Measurements from ENCODE around the gene ANKUB1.

Gene ANKUB1

DNA sequence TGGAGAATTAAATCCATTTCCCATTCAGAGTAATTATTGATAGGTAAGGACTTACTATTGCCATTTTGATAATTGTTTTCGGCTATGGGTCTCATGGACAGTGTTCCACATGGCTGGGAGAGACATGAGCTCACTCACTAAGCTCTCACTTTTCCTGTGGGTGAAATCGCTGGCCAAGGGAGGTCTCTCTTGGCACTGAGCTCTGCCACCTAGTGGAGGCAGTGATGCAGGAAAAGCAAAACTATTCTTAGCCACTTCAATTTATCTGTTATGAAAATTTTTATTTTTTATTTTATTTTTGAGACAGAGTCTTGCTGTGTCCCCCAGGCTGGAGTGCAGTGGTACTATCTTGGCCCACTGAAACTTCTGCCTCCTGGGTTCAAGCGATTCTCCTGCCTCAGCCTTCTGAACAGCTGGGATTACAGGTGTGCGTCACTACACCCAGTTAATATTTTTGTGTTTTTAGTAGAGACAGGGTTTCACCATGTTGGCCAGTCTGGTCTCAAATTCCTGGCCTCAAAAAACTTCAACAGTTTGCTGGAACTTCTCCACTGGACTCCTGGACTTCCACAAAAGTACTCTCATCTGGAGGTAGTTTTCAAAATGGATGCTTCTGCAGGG, 16.0 kb upstream of the ANKUB1 start:
- DNase-seq: peak; percentile 38

DNA sequence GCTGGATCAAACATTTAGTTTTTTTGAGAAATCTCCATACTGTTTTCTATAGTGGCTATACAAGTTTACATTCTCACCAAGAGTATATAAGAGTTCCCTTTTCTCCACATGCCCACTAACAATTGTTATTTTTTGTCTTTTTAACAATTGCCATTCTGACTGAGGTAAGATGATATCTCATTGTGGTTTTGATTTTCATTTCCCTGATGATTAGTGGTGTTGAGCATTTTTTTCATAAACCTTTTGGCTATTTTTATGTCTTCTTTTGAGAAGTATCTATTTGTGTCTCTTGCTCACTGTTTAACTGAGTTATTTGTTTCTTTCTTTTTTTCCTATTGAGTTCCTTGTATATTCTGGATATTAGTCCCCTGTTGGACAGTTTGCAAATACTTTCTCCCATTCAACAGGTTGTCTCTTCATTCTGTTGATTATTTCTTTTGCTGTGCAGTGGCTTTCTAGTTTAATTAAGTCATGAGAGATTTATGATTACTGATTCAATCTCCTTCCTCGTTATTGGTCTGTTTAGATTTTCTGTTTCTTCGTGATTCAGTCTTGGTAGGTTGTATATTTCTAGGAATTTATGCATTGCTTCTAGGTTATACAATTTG, 13.9 kb upstream of the ANKUB1 start:
- DNase-seq: no peak

DNA sequence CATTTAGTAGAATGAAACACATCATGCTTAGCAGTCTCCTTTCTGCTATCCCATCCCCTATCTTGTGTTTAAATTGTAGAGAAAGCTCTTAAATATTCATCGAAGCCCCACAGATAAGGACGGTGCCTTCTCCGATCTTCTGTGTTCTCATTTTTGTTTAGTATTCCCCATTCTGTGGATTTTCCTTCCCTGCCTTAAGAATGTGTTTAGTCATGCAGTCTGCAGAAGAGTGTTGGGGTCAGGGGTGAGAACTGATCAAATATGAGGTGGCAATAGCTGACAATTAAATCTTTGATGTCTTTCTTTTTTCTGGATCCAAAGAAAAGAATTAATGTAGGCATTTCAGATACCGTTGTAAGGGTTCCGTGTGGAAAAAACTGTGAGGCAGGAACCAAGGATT, 9.3 kb upstream of the ANKUB1 start:
- no peak for DNase-seq

DNA sequence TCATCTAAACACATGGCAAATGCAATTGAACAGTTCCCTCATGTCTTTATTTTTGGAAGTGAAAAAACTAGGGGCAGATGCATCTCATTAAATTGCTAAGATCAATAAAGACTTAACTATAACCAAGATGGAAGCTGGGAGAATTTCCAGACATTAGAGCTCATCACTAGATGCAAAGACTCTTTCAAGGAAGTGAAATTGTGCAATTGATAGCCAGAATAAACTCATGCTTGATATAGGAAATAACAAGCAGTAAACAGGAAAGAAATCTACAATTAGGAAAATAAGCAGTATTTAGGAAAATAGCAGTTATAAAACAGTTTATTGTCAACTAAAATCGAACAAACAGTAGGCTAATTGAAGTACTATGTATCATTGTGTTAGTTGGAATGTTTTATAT, 8.8 kb upstream of the ANKUB1 start:
- no peak for DNase-seq

DNA sequence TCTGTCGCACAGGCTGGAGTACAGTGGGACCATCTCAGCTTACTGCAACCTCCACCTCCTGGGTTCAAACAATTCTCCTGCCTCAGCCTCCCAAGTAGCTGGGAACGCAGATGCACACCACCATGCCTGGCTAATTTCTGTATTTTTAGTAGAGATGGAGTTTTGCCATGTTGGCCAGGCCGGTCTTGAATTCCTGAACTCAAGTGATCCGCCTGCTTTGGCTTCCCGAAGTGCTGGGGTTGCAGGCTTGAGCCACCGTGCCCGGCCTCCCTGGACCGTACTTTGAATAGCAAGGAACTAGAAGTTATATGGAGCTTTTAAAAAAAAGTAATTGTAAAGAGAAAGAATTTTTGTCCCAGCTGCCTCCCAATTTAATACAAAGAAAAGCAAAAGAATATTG, 8.3 kb upstream of the ANKUB1 start:
- no peak for DNase-seq

DNA sequence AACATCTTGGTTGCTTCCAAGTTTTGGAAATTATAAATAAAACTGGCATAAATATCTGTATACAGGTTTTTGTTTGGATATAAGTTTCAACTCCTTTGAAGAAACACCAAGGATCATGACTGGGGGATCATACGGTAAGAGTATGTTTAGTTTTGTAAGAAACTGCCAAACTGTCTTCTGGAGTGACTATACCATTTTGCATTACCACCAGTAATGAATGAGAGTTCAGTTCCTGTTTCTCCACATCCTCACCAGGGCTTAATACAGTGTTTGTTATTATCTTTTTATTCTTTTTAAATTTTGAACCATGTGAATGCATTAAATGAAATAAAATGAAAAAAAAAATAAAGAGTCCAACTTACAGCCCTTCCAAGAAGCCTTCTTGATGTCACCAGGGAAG, 3.7 kb upstream of the ANKUB1 start:
- no peak for DNase-seq

DNA sequence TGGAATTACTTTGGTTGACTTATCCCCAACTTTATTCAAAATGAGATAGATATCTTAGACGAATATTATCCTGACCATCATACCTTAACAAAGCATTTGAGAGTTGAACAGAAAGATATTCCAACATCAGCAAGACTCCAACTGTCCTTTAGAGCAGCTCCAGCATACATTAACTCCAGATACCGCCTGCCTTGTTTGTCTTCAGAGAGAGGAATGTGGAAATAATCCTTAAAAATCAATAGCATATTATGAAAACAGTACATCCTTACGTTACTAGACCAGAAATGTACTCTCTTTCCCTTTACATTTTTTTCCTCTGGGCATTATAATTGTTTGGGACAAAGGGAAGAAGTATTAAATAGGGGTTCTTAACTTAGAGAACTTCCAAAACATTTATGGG, 1.7 kb downstream of the ANKUB1 start:
- no peak for DNase-seq

DNA sequence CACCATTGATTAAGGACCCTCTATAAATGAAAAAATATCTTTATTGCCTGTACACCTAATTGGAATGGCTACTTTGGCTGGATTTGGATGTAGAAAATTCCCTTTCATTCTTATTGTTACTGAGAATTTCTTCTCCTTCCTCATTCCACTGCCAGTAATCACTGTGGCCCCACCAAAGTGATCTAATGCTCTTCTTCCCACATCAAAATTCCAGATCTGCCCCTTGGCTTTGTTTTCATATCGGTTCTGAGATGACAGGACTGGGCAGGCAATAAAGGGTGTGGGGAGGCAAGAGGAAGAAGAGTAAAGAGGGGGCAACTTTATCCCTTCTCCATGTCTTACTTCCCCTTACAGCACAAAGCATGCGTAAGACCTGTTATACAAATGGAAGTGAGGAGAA, 2.1 kb downstream of the ANKUB1 start:
- no peak for DNase-seq

DNA sequence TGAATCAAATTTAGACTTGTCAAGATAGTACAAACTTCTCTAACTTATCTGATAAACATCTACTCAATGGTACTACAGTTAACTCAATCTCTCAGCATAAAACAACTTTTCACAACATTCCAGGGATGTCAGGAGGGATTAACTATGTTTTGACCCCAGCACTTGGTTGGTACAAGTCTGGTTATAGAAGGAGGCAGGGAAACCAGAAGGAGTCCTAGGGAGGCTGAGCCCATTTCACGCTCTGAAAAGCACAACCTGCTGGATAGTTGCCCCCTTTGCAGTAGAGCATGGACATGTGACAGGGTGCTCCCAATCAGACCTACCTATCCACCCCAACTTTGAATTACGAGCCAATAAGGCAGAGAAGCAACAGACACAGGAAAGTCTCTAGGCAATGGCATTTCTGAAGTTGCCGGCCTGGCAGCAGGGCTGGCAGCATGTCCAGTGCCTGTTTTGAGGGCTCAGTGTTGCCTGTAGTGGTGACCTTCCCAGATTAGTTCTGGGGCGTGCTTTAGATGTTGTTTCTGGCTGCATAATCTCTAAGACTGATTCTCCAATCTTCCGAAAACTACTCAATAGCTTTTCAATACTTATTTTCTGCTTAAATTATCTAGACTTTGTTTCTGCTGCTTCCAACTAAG, 8.2 kb downstream of the ANKUB1 start:
- no peak for DNase-seq

DNA sequence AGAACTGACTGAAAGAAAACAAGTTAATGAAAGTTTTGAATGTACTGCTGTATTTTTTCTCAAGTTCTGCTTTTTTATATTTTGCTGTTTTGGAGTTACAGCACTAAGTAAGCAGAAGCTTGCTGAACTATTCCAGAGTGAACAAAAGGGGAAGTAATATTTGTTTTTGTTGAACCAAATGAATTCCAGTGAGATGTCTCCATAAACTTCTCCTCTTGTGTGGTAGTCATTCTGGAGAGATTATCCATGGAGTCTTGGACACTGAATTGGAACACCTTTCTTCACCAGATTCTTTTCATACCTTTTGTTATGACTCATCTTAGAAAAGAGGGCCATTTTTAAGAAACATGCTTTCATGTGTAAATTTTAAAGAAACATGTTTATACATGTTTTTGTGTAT, 8.8 kb downstream of the ANKUB1 start:
- no peak for DNase-seq

DNA sequence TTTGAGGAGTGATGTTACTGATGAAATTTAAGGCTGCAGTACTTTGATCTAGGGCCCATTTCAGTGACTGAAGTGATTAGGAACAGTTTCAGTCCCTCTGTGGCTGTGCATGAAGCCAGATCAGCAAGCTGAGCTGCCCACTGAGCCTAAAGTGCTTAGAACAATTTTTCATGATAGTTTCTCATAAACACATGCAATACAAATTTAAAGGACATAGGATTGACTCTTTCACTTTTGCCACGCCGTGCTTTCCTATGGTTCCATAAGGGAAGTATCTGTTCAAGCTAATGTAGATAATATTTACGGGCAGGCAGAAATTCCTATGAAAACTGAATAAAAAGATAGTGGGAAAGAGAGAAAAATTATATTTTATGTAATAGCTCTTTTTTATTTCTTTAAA, 10.6 kb downstream of the ANKUB1 start:
- DNase-seq: no peak

DNA sequence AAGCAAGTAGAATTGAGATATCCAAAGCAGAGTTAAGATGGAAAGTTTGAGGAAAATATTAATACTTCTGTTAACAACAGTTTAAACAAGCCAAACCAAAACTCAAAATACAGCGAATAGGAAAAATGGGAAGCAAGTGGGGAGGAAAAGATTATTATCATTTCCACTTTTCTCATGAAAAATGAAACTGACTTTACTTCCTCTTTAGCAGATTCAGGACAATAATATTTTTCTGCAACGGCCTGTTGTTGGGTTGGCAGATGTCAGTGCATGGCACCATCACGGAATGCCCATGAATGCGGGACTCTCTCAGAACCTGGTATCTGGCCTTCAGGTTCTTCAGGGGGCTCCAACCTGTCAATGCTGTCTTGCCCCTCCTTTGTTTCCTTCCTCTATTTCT, 11.1 kb downstream of the ANKUB1 start:
- no peak for DNase-seq

DNA sequence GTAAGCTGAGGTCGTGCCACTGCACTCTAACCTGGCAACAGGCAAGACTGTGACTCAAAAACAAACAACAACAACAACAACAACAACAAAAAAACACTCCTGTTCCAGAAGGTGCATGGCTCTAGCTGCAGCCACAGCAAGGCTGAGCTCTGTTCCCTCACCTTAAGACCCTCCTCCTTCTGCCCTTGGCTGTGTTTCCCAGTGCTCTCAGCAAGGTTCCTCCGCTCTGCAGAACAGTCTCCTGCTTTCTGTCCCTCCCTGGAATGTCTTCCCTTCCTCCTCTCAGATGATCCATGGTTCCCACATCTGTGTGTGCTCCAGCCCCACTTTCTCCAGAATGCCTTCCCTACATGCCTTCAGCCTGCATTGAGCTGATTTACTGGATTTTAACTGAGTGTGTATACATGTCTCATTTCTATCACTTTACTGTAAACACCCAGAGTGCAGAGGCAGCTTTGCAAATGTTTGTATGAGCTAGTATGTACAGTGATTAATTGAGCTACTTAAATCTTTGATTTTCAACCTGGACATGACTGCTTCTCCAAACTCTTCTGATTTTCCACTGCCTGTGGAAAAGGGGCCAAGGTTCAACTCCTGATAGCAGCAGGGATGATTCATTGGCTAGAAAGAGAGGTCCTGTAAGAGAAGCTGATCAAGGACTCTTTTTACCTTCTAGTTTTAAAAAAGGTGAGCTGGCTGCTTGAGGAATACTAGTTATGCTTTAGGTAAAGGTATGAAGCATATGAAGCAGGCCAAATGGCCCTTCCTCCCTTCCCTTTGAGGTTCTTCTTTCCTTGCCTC, 14.7 kb downstream of the ANKUB1 start:
- no peak for DNase-seq

DNA sequence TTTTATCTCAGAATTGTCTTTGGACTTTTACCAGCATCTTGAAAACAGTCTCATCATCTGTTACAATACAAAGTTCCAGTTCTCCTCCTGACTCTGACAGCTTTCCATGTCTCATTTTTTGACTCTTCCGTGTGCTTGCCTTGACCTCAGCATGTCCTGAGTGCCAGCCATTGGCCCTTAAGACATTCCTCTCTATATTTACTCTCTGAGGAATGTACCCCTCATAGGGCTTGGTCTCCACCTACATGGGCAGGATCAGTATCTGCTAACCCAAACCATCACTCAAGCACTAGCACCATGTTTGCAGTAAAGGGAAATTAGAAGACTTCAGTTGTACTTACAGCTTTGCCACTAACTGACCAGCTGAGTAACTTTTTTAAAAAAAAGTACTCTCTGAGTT, 16.2 kb downstream of the ANKUB1 start:
- no peak for DNase-seq

DNA sequence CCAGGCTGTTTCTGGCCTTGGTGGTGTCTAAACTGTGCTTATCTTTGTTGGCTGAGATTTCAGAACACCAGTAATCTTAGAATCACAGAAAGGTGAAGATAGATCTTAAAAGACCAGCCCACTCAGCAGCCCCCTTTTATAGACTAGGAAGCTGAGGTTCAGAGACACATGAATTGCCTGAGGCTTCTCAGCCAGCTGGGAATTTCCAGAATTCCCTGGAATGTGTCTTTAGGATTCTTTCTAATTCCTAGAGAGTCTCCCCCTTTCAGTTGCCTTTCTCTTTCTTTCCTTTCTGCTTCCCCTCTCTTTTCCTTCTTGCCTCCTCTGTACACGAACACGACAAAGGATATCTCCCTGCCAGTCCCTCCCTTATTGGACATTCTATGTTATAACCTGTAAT, 19.5 kb downstream of the ANKUB1 start:
- DNase-seq: no peak

DNA sequence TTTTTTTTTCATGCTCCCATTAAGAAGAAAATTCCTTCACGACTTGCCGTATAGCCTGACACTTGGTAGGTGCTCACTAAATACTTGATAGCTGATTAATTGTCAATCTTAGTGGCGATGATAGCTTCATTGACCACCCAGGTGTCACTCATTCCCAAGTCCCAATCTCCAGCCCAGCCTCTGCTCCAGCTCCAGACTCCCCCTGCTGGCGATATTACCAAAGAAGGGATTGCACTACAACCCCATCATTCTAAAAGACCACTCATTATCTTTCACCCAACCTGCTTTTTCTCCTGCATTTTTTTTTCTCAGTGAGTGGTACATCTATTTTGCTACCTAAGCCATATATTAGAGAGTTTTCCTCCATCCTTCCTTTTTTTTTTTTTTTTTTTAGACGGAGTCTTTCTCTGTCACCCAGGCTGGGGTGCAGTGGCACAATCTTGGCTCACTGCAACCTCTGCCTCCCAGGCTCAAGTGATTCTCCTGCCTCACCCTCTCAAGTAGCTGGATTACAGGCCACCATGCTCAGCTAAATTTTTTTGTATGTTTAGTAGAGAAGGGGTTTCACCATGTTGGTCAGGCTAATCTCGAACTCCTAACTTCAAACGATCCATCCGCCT, 20.6 kb downstream of the ANKUB1 start:
- DNase-seq: peak; percentile 10

DNA sequence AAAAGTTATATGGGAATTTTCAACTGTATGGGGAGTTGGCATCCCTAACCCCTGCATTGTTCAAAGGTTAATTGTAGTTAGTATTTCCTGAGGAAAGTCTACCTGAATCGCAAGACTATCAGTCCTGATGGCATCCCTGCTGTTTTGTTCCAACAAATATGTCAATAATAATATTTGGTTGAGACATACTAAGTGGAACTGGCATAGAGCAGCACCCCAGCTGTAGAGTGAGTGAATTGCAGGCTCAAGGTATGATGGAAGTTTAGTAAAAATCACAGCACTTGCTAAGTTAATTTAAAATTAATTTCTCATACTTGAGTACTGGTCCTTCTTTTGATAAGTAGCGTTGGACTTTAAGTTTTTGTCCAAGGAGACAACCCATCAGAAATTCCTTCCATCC, 22.1 kb downstream of the ANKUB1 start:
- no peak for DNase-seq

DNA sequence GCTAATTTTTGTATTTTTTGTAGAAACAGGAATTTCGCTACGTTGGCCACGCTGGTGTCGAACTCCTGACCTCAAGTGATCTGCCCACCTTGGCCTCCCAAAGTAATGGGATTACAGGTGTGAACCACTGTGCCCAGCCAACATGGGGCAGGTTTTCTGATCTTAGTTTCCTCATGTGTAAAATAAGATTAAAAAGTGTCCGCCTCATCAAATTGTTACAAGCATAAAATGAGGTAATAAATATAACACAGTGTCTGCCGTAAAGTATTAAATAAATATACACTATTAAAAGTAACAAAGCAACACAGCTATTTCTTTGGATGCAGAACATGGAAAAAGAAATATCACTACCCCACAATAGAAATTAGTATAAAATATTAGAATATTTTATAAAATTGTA, 23.6 kb downstream of the ANKUB1 start:
- no peak for DNase-seq

DNA sequence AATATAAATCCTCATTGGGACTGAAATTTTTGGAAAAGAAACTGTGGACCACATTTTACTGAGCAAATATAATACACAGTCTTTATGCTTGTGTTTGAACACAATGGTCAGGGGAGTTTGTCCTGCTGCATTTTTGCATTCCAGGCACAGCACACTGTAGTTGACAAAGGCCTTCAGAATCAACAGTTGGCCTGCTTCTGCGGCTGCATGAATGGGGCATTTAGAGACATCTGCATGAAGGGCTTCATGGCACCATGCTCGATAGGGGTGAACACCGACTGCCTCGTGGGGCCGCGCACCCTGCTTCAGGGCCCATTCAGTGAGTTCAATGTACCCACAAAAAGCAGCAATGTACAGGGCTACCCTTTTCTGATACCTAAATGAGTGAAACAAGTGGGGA, 24.6 kb downstream of the ANKUB1 start:
- DNase-seq: no peak

DNA sequence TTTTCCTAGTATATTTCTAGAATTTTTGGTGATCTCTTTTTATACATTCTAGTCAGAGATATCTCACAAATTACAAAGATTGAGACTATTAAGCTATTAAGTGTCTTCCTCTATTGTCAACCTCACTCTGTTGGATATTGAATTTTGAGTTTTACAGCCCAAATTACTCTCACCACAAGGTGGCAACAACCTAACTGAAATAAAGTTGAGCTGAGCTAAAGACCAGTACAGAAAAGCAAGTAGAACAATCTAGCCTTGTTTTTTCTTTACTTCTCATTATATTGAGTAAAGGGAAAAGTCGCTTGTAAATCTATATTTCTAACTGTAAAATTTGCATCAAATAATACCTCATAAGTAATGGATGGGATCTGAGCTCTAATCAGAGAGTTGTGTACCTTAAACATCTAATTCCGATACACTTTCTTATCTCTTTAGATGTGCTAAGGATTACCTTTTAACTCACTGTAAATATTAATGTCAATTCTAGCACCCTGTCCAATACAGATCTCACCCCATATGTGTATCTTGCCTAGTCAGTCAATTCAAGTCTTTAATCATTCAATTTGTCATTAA, 26.5 kb downstream of the ANKUB1 start:
- DNase-seq: no peak

DNA sequence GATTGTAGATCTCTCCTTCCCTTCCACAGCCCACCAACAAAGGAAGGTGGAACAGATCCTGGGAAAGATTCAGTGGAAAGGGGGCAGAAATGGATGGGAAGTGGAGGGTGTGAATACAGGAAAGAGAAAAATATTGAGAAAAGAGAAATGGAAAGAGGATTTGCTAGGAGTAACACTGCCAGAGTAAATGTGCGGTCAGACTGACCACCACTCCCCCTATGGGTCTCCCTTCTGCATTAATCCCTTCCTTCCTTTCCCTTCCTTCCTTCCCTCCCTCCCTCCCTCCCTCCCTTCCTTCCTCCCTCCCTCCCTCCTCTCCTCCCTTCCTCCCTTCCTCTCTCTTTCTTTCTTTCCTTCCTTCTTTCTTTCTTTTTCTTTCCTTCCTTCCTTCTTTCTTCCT, 28.1 kb downstream of the ANKUB1 start:
- no peak for DNase-seq

DNA sequence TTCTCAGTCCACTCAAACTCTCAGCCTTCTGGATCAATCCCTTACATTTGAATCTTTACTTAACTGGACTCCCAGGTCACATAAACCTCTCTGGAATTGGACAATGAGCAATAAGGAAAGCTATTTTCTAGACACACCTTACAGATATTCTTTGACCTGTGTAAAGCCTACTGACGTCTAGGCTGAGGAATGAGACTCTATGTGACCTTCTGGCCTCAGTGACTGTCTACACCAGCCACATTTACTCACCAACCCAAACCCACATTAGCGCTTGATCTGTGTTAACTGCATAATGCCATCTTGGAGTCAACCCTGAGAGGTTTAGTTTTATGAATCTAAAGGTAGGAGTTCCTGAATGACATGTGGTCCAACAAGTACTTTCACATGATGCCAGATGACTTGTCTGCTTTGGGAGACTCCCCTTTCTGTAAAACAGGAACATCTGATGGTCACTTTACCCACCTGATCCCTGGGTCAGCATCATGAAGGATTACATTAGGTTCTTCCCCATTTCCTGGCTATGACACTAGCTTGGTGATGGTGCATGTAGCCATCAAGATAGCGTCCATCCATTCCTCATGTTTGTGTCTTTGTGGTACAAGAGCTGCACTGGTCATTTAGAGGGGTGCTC, 28.7 kb downstream of the ANKUB1 start:
- DNase-seq: no peak

DNA sequence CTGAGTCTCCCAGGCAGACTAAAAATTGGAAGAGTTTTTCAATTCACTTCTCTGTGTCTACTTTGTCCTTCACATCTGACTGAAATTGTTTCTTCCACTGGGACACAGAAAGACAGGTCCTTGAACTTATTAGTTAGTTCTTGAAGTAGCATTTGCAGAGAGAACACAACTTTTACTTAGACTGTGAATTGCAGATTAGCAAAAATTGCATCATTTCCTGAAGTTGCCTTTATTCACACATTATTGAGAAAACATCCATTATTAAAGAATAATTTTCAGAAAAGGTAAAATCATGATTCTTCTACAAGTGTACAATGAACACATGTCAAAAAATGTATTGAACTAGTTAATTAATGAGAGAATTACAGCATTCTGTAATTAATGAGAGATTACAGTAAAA, 38.6 kb downstream of the ANKUB1 start:
- DNase-seq: no peak

Data from T-helper 9 cell (primary cell).